Trophoblast cell (in vitro differentiated cells and primary cell): ENCODE results near the gene FBRSL1.

Source experiments
- DNase-seq, 2 donors: peaks; one replicate each; pipeline ENCODE4 v3.0.0-alpha.2; 2016
- H2AFZ ChIP-seq: 2 replicates; pipeline ENCODE4 v1.6.1; 2013; ENCODE audit warnings: low read length, moderate library complexity, mild to moderate bottlenecking; ENCODE audit not compliant: insufficient read depth, poor library complexity
- H2AK5ac ChIP-seq: 2 replicates; pipeline ENCODE4 v1.6.1; 2013; ENCODE audit warnings: mild to moderate bottlenecking, low read length
- H2BK120ac ChIP-seq: 2 replicates; pipeline ENCODE4 v1.6.1; 2013; ENCODE audit warnings: low read length, mild to moderate bottlenecking, moderate library complexity; ENCODE audit not compliant: insufficient read depth, poor library complexity
- H2BK12ac ChIP-seq: 2 replicates; pipeline ENCODE4 v1.6.1; 2013; ENCODE audit warnings: mild to moderate bottlenecking, low read length, moderate library complexity
- H2BK5ac ChIP-seq: 2 replicates; pipeline ENCODE4 v1.6.1; 2013; ENCODE audit warnings: low read length, low read depth, moderate library complexity, mild to moderate bottlenecking; ENCODE audit not compliant: poor library complexity
- H3K14ac ChIP-seq: 2 replicates; pipeline ENCODE4 v1.6.1; 2013; ENCODE audit warnings: mild to moderate bottlenecking, low read length
- H3K18ac ChIP-seq: 2 replicates; pipeline ENCODE4 v1.6.1; 2013; ENCODE audit warnings: mild to moderate bottlenecking, low read length
- H3K23ac ChIP-seq: 2 replicates; pipeline ENCODE4 v1.6.1; 2013; ENCODE audit warnings: low read length
- H3K27ac ChIP-seq: 2 replicates; pipeline ENCODE4 v1.5.1; 2013; ENCODE audit warnings: low read depth, mild to moderate bottlenecking, inconsistent platforms, low read length, moderate library complexity
- H3K27me3 ChIP-seq: 2 replicates; pipeline ENCODE4 v1.6.1; 2013; ENCODE audit warnings: inconsistent platforms, mild to moderate bottlenecking, low read length, moderate library complexity; ENCODE audit not compliant: insufficient read depth
- H3K36me3 ChIP-seq, 2 experiments: 1 replicate in 1 of 2; 2 replicates in 1 of 2; pipeline ENCODE4 v1.6.1; 2013; ENCODE audit warnings: low read length in 2 of 2, mild to moderate bottlenecking in 2 of 2, moderate library complexity in 1 of 2; ENCODE audit not compliant: insufficient read depth in 2 of 2, control insufficient read depth in 1 of 2
- H3K4ac ChIP-seq: 2 replicates; pipeline ENCODE4 v1.6.1; 2013; ENCODE audit warnings: low read depth, mild to moderate bottlenecking, low read length, moderate library complexity
- H3K4me1 ChIP-seq, 2 experiments: 1 replicate in 1 of 2; 2 replicates in 1 of 2; pipeline ENCODE4 v1.6.1; 2013; ENCODE audit warnings: low read length in 2 of 2, mild to moderate bottlenecking in 2 of 2, moderate library complexity in 1 of 2; ENCODE audit not compliant: insufficient read depth in 2 of 2, control insufficient read depth in 1 of 2
- H3K4me2 ChIP-seq: 2 replicates; pipeline ENCODE4 v1.6.1; 2013; ENCODE audit warnings: inconsistent platforms, mild to moderate bottlenecking, low read length, moderate library complexity
- H3K4me3 ChIP-seq: 2 replicates; pipeline ENCODE4 v1.5.1; 2013; ENCODE audit warnings: mild to moderate bottlenecking, low read depth, low read length, inconsistent platforms
- H3K79me1 ChIP-seq: one replicate; pipeline ENCODE4 v1.6.1; 2013; ENCODE audit warnings: low read length
- H3K79me2 ChIP-seq: 2 replicates; pipeline ENCODE4 v1.6.1; 2013; ENCODE audit warnings: low read length, mild to moderate bottlenecking; ENCODE audit not compliant: control insufficient read depth, insufficient read depth, poor library complexity
- H3K9ac ChIP-seq: 2 replicates; pipeline ENCODE4 v1.6.1; 2013; ENCODE audit warnings: mild to moderate bottlenecking, low read length
- H3K9me3 ChIP-seq: 2 replicates; pipeline ENCODE4 v1.6.1; 2013; ENCODE audit warnings: low read depth, mild to moderate bottlenecking, control low read depth, inconsistent platforms, low read length; ENCODE audit not compliant: insufficient read depth
- H4K12ac ChIP-seq: 2 replicates; pipeline ENCODE4 v1.6.1; 2013; ENCODE audit warnings: low read depth, mild to moderate bottlenecking, low read length, moderate library complexity
- H4K8ac ChIP-seq: 2 replicates; pipeline ENCODE4 v1.6.1; 2013; ENCODE audit warnings: low read depth, mild to moderate bottlenecking, low read length, moderate library complexity
- H4K91ac ChIP-seq: one replicate; pipeline ENCODE4 v1.6.1; 2013; ENCODE audit warnings: low read depth, mild to moderate bottlenecking, low read length, moderate library complexity
- WGBS: extraction: QIAGEN DNeasy Blood & Tissue Kit; methylation state at CpG from one replicate; pipeline ENCODE4 v1.1.7; 2013; ENCODE audit warnings: missing lambda C conversion rate; ENCODE audit not compliant: insufficient read length, insufficient coverage; ENCODE audit errors: extremely low coverage; 5-methylcytosine and 5-hydroxymethylcytosine counted together

The FBRSL1 gene

DNA sequence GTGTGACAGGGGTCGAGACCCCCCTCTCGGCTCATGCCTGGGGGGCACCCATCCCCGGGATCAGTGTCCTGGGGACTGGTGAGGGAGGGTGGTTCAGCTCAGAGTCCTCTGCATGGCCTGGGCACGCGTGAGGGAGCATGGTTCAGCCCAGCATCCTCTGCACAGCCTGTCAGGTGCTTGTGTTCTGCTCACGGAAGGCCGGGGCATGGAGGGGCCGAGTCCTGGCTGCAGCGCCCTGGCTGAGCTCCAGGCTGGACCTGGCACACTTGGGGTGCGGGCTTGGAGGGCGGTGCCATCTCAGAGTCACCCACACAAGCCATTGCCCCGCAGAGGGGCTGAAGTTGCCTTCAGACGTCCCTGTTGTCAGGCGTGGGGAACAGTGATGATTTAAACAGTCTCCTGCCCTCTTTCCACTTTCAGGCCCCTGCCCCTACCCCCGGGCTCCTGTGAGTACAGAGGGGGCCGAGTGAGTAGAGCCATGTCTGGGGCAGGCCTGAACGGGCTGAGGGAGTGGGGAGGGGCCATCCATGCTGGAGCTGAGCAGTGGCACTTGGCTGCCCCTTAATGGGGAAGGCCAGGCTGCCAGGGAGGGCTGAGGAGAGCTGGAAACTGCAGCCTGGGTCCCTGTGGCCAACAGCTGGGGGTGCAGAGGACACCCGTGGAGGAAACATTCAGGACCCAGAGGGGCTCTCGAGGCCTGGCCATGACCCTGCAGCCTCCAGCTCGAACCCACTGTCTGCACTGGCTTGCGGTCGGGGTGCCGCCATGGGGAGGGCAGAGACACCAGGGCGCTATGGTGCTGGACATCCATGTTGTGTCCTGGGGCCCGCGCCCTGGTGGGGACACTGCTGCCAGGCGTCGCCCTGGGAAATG is 22.5 kb downstream of the FBRSL1 start:
- no peak overlapping the region for H2AFZ ChIP-seq
- no peak overlapping the region for H3K14ac ChIP-seq
- H2BK120ac ChIP-seq, result no peak overlapping the region

GRCh38 chr12:132513070-132513398 is 23.1 kb downstream of the FBRSL1 start:
- Histone ChIP-seq H3K4me1 (no peaks in the 10 kb centered on the region), H2AK5ac (no peak overlapping the region), H3K4me2 (no peak overlapping the region), H2BK120ac (no peak overlapping the region), H4K12ac (no peak overlapping the region), H3K9ac (no peak overlapping the region), H3K18ac (no peak overlapping the region), H4K8ac (no peak overlapping the region), H3K27ac (no peak overlapping the region), H3K23ac (no peak overlapping the region), H3K79me2 (no peaks in the 10 kb centered on the region), H3K79me1 (no peaks in the 10 kb centered on the region), H4K91ac (no peak overlapping the region), H3K4me3 (no peak overlapping the region), H3K14ac (no peak overlapping the region), H2AFZ (no peak overlapping the region), H3K9me3 (peaks cover 4% of the 10 kb centered on the region), H3K27me3 (no peaks in the 10 kb centered on the region), H2BK5ac (no peak overlapping the region), H2BK12ac (no peak overlapping the region), H3K36me3 (peaks cover 12 to 26% of the 10 kb centered on the region in 2 experiments), H3K4ac (no peak overlapping the region)
- WGBS, result no CpG with 5 or more reads among the region's 4 CpGs
- DNase-seq, result no peak

More for the DNA sequence above, 22.5 kb downstream of the FBRSL1 start:
- Histone ChIP-seq H3K9me3 (peaks cover 2% of the 10 kb centered on the region), H3K18ac (no peak overlapping the region), H2BK5ac (no peak overlapping the region), H2AK5ac (no peak overlapping the region), H3K23ac (no peak overlapping the region), H3K4me2 (no peak overlapping the region), H4K12ac (no peak overlapping the region), H4K91ac (no peak overlapping the region), H3K79me1 (no peaks in the 10 kb centered on the region), H3K4me3 (no peak overlapping the region), H3K4me1 (no peaks in the 10 kb centered on the region), H3K27ac (no peak overlapping the region), H3K36me3 (peaks cover 13 to 25% of the 10 kb centered on the region in 2 experiments), H3K27me3 (no peaks in the 10 kb centered on the region), H2BK12ac (no peak overlapping the region), H3K79me2 (no peaks in the 10 kb centered on the region), H3K4ac (no peak overlapping the region), H4K8ac (no peak overlapping the region), H3K9ac (no peak overlapping the region)
- DNase-seq, result no peak
- WGBS, result no CpG with 5 or more reads among the region's 28 CpGs

DNA sequence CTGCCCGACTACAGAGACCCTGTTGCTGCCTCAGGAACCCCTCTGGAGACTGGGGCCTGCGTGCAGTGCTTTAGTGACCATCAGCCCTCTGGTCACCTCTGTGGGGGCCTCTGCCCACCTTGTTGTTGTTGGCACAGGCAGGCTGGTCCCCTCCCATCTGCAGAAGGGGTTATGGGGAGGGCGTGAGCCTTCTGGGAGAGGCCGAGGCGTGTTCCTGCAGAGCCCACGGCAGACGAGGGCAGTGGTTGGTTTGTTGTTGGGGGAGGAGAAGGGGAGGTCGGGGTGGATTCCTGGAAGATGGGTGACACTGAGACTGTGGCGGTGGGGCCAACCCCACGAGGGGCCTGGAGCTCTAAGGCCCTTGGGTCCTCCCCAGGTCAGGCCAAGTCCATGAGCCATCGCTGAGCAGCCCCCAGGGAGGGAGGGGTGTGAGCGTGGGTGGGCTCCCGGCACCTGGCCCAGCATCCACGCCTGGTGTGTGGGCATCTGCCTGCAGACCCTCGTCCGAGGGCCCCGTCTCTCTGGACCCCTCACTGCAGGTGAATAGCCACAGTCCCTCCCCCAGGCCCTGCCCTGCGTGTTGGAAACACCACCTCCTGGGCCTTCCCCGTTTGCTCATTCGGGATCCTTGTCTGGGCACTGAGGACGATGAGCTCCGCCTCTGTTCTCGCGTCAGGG is 23.6 kb downstream of the FBRSL1 start:
- no peak overlapping the region for H3K23ac ChIP-seq
- no peaks in the 10 kb centered on the region for H3K27me3 ChIP-seq
- WGBS, result no CpG with 5 or more reads among the region's 24 CpGs

GRCh38 chr12:132514216-132514820 is 24.4 kb downstream of the FBRSL1 start:
- WGBS, result no CpG with 5 or more reads among the region's 17 CpGs

More for the DNA sequence above, 23.6 kb downstream of the FBRSL1 start:
- Histone ChIP-seq H3K79me2 (no peaks in the 10 kb centered on the region), H3K4me3 (no peak overlapping the region), H3K4me2 (no peak overlapping the region), H2AFZ (no peak overlapping the region), H3K27ac (no peak overlapping the region), H3K14ac (no peak overlapping the region), H2AK5ac (no peak overlapping the region), H3K4me1 (no peaks in the 10 kb centered on the region), H2BK12ac (no peak overlapping the region), H4K8ac (no peak overlapping the region), H3K79me1 (no peaks in the 10 kb centered on the region), H4K12ac (no peak overlapping the region), H3K9ac (no peak overlapping the region), H3K9me3 (peaks cover 9% of the 10 kb centered on the region), H4K91ac (no peak overlapping the region), H2BK120ac (no peak overlapping the region), H3K18ac (no peak overlapping the region), H3K36me3 (peaks cover 8 to 27% of the 10 kb centered on the region in 2 experiments), H3K4ac (no peak overlapping the region), H2BK5ac (no peak overlapping the region)
- no peak for DNase-seq

More at GRCh38 chr12:132514216-132514820, 24.4 kb downstream of the FBRSL1 start:
- H2BK120ac ChIP-seq, result no peak overlapping the region
- H3K4me1 ChIP-seq, result no peaks in the 10 kb centered on the region
- no peak overlapping the region for H3K4me2 ChIP-seq
- H3K4me3 ChIP-seq, result no peak overlapping the region
- H4K12ac ChIP-seq, result no peak overlapping the region
- no peak overlapping the region for H3K27ac ChIP-seq
- H3K9ac ChIP-seq, result no peak overlapping the region
- no peak overlapping the region for H3K18ac ChIP-seq
- H4K8ac ChIP-seq, result no peak overlapping the region
- H2AK5ac ChIP-seq, result no peak overlapping the region
- H3K27me3 ChIP-seq, result no peaks in the 10 kb centered on the region
- no peak overlapping the region for H3K23ac ChIP-seq
- no peak overlapping the region for H3K14ac ChIP-seq
- H2BK12ac ChIP-seq, result no peak overlapping the region
- no peak overlapping the region for H2AFZ ChIP-seq
- H3K79me1 ChIP-seq, result no peaks in the 10 kb centered on the region
- H3K36me3 ChIP-seq, result peaks cover 4 to 25% of the 10 kb centered on the region in 2 experiments
- DNase-seq, result no peak
- peaks cover 16% of the 10 kb centered on the region for H3K9me3 ChIP-seq
- H3K79me2 ChIP-seq, result no peaks in the 10 kb centered on the region
- no peak overlapping the region for H4K91ac ChIP-seq
- no peak overlapping the region for H3K4ac ChIP-seq
- no peak overlapping the region for H2BK5ac ChIP-seq
